ENCODE data around the gene SMU1.

The SMU1 gene

GRCh38 chr9:33106372-33106771 is 29.9 kb upstream of the SMU1 start:
- TF ChIP-seq CTCF (IDR thresholded peaks at IDR 0.05; ENCODE audit: low read depth, low read length), result no peak
- DNase-seq (ENCODE audit: low read depth in 2 of 2), result no peak
- H3K4me3 ChIP-seq (replicated peaks in 1 of 2; ENCODE audit: low read depth in 2 of 2, low read length in 2 of 2), result no peak overlapping the region

GRCh38 chr9:33105959-33106358 is 29.5 kb upstream of the SMU1 start:
- TF ChIP-seq CTCF (IDR thresholded peaks at IDR 0.05; ENCODE audit: low read depth, low read length), result no peak
- no peak overlapping the region for H3K4me3 ChIP-seq (replicated peaks in 1 of 2; ENCODE audit: low read depth in 2 of 2, low read length in 2 of 2)
- no peak for DNase-seq (ENCODE audit: low read depth in 2 of 2)

GRCh38 chr9:33105504-33105903 is 29.0 kb upstream of the SMU1 start:
- no peak for TF ChIP-seq CTCF (IDR thresholded peaks at IDR 0.05; ENCODE audit: low read depth, low read length)
- no peak for DNase-seq (ENCODE audit: low read depth in 2 of 2)
- H3K4me3 ChIP-seq (replicated peaks in 1 of 2; ENCODE audit: low read depth in 2 of 2, low read length in 2 of 2), result no peak overlapping the region

GRCh38 chr9:33104401-33104800 is 27.9 kb upstream of the SMU1 start:
- TF ChIP-seq CTCF (IDR thresholded peaks at IDR 0.05; ENCODE audit: low read depth, low read length), result no peak
- no peak for DNase-seq (ENCODE audit: low read depth in 2 of 2)
- H3K4me3 ChIP-seq (replicated peaks in 1 of 2; ENCODE audit: low read depth in 2 of 2, low read length in 2 of 2), result no peak overlapping the region

GRCh38 chr9:33103501-33104281 is 27.2 kb upstream of the SMU1 start:
- no peak for TF ChIP-seq CTCF (IDR thresholded peaks at IDR 0.05; ENCODE audit: low read depth, low read length)
- no peak overlapping the region for H3K4me3 ChIP-seq (replicated peaks in 1 of 2; ENCODE audit: low read depth in 2 of 2, low read length in 2 of 2)
- peak; percentile 29 to 48 for DNase-seq (ENCODE audit: low read depth in 2 of 2)

GRCh38 chr9:33102551-33103210 is 26.2 kb upstream of the SMU1 start:
- no peak for TF ChIP-seq CTCF (IDR thresholded peaks at IDR 0.05; ENCODE audit: low read depth, low read length)
- no peak overlapping the region for H3K4me3 ChIP-seq (replicated peaks in 1 of 2; ENCODE audit: low read depth in 2 of 2, low read length in 2 of 2)
- no peak for DNase-seq (ENCODE audit: low read depth in 2 of 2)

Measured in cardiac fibroblast (primary cell).